HG03432 (cell line): Measurements from ENCODE around the gene TMEM140.

Experiments
- ATAC-seq: cut with Tn5 transposase; IDR thresholded peaks from one replicate; pipeline ENCODE4 v1.9.1; 2021; ENCODE audit warnings: mild to moderate bottlenecking, moderate library complexity; ENCODE audit not compliant: unreplicated experiment

Gene TMEM140

GRCh38 chr7:135158141-135158655 lies 10.3 kb downstream of the TMEM140 start:
- no peak for ATAC-seq

GRCh38 chr7:135158874-135159273 lies 11.0 kb downstream of the TMEM140 start:
- no peak for ATAC-seq

- ATAC-seq = no peak
These were observed 11.7 kb downstream of the TMEM140 start for GRCh38 chr7:135159359-135160085.

- ATAC-seq = peak; percentile 57
These were observed 12.4 kb downstream of the TMEM140 start for GRCh38 chr7:135160098-135160857.

- no peak for ATAC-seq
These were observed 13.2 kb downstream of the TMEM140 start for GRCh38 chr7:135160858-135161653.

GRCh38 chr7:135161669-135162068 lies 13.8 kb downstream of the TMEM140 start:
- no peak for ATAC-seq

- no peak for ATAC-seq
These were observed 14.6 kb downstream of the TMEM140 start for GRCh38 chr7:135162382-135163001.

- ATAC-seq = no peak
These were observed 16.6 kb downstream of the TMEM140 start for GRCh38 chr7:135164357-135165061.

GRCh38 chr7:135165862-135166261 lies 18.0 kb downstream of the TMEM140 start:
- no peak for ATAC-seq

GRCh38 chr7:135166338-135166990 lies 18.6 kb downstream of the TMEM140 start:
- ATAC-seq = no peak

GRCh38 chr7:135167365-135167917 lies 19.6 kb downstream of the TMEM140 start:
- ATAC-seq = no peak

- no peak for ATAC-seq
These were observed 20.1 kb downstream of the TMEM140 start for GRCh38 chr7:135168001-135168400.

GRCh38 chr7:135168489-135169140 lies 20.7 kb downstream of the TMEM140 start:
- ATAC-seq = no peak

GRCh38 chr7:135169141-135169963 lies 21.5 kb downstream of the TMEM140 start:
- peak; percentile 39 for ATAC-seq

- no peak for ATAC-seq
These were observed 22.0 kb downstream of the TMEM140 start for GRCh38 chr7:135169964-135170273.

- ATAC-seq = peak; percentile 77
These were observed 22.6 kb downstream of the TMEM140 start, which contains the start of gene CYREN for GRCh38 chr7:135170274-135170997. CYREN (minus strand) TSS chr7:135170707; CDS start chr7:135168922, 1,785 bp downstream.

- ATAC-seq = peak; percentile 39
These were observed 23.2 kb downstream of the TMEM140 start for GRCh38 chr7:135170998-135171481.
